ENCODE data around the gene DCDC2B.
A peak's percentile ranks its signal among the peaks of the same experiment; 100 is the strongest.

The DCDC2B gene

DNA sequence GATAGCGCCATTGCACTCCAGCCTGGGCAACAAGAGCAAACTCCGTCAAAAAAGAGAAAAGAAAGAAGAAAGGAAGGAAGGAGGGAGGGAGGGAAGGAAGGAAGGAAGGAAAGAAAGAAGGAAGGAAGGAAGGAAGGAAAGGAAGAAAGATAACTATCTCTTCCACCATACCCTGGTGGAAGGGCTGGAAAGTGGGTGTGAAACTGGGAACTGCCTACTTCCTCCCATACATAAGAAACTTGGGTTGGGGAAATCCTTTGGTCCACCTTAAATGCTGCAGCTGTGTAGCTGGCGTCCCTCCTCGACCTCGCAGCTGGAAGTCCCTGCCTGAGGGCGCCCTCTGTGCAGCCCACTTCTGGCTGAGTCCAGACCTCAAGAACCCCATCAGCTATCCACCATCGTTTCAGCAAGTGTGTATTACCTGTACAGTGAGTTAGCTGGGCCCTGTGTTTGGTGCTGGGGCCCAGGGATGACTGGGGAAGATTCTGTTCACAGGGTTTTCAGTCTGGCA lies 33.5 kb downstream of the DCDC2B start:
- 0 out of 3 replicates have a peak, but pooled peaks have one; percentile 23 for ATAC-seq (ENCODE audit: insufficient read depth, low read depth)
- Histone ChIP-seq H3K4me1 (ENCODE audit: insufficient read depth, low read length) (peaks cover 5% of the 10 kb centered on the region), H3K27me3 (ENCODE audit: insufficient read depth, low read length, poor library complexity) (no peaks in the 10 kb centered on the region), H3K9ac (ENCODE audit: low read depth, low read length) (no peak overlapping the region), H3K36me3 (ENCODE audit: insufficient read depth, low read length) (no peaks in the 10 kb centered on the region), H4K20me1 (ENCODE audit: insufficient read depth, low read length) (no peaks in the 10 kb centered on the region), H3K4me3 (ENCODE audit: low read depth in 1 of 2, low read length in 2 of 2) (no peak overlapping the region), H3K79me2 (ENCODE audit: insufficient read depth, low read length) (no peaks in the 10 kb centered on the region), H3K4me2 (ENCODE audit: insufficient read depth, low read length) (no peak overlapping the region), H3K27ac (ENCODE audit: low read length) (no peak overlapping the region), H3K9me3 (ENCODE audit: insufficient read depth, low read length, severe bottlenecking) (no peaks in the 10 kb centered on the region), H2AFZ (ENCODE audit: low read depth, low read length) (no peak overlapping the region)
- TF ChIP-seq EZH2 (IDR thresholded peaks at IDR 0.05; ENCODE audit: borderline replicate concordance, low read depth, low read length, severe bottlenecking): no peak
- TF ChIP-seq, protein P1, sequence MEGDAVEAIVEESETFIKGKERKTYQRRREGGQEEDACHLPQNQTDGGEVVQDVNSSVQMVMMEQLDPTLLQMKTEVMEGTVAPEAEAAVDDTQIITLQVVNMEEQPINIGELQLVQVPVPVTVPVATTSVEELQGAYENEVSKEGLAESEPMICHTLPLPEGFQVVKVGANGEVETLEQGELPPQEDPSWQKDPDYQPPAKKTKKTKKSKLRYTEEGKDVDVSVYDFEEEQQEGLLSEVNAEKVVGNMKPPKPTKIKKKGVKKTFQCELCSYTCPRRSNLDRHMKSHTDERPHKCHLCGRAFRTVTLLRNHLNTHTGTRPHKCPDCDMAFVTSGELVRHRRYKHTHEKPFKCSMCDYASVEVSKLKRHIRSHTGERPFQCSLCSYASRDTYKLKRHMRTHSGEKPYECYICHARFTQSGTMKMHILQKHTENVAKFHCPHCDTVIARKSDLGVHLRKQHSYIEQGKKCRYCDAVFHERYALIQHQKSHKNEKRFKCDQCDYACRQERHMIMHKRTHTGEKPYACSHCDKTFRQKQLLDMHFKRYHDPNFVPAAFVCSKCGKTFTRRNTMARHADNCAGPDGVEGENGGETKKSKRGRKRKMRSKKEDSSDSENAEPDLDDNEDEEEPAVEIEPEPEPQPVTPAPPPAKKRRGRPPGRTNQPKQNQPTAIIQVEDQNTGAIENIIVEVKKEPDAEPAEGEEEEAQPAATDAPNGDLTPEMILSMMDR (IDR thresholded peaks at IDR 0.05; ENCODE audit: borderline replicate concordance, extremely low read depth, low read length, poor library complexity, severe bottlenecking): no peak
- no peak for DNase-seq

DNA sequence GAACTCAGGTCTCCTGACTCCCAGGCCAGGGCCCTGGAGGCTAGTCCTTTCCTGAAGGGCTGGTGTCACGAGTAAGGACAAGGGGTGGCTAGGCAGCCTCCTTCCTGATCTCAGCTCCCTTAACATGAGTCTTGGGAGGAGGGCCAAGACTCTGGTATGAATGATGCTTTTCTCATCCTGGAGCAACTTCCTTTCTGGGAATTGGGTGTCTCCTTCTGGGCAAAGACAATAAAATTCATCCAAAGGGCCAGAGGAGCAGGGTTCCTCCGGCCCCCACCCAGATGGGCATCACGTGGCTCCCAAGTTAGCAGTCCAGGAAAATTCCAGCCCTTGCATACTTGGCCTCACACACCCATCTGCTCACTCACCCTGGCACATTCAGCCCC lies 38.0 kb downstream of the DCDC2B start, which contains the start of gene FAM167B:
FAM167B (plus strand) TSS at position 335 of the 386 bp plus-strand sequence. CDS start 200 bp downstream, outside the sequence.
- ATAC-seq (ENCODE audit: insufficient read depth, low read depth): no peak
- Histone ChIP-seq H3K4me3 (ENCODE audit: low read depth in 1 of 2, low read length in 2 of 2) (no peak within 1 kb of the TSS), H2AFZ (ENCODE audit: low read depth, low read length) (peak within 1 kb of the TSS; percentile 28; the same call in 1 of the 2 replicates)

DNA sequence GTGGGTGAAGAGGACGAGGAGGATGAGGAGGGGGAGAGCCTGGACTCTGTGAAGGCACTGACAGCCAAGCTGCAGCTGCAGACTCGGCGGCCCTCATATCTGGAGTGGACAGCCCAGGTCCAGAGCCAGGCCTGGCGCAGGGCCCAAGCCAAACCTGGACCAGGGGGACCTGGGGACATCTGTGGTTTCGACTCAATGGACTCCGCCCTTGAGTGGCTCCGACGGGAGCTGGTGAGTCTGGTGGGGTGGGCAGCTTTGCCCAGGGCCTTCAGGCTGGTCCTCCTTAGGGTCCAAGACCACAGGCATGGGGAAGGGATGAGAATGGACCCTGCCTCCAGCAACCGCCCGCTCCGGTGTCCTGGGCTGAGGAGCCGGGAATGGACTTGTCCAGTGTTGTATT lies 38.6 kb downstream of the DCDC2B start:
- Histone ChIP-seq H4K20me1 (ENCODE audit: insufficient read depth, low read length) (no peaks in the 10 kb centered on the region), H3K27me3 (ENCODE audit: insufficient read depth, low read length, poor library complexity) (no peaks in the 10 kb centered on the region), H2AFZ (ENCODE audit: low read depth, low read length) (peak overlapping the region; percentile 28; the same call in 1 of the 2 replicates), H3K9me3 (ENCODE audit: insufficient read depth, low read length, severe bottlenecking) (no peaks in the 10 kb centered on the region), H3K4me1 (ENCODE audit: insufficient read depth, low read length) (peaks cover 55% of the 10 kb centered on the region), H3K4me2 (ENCODE audit: insufficient read depth, low read length) (no peak overlapping the region), H3K36me3 (ENCODE audit: insufficient read depth, low read length) (no peaks in the 10 kb centered on the region; the same call in 1 of the 2 replicates), H3K4me3 (ENCODE audit: low read depth in 1 of 2, low read length in 2 of 2) (no peak overlapping the region), H3K9ac (ENCODE audit: low read depth, low read length) (peak overlapping the region; percentile 70; the same call in 1 of the 2 replicates), H3K27ac (ENCODE audit: low read length) (peak overlapping the region; percentile 98), H3K79me2 (ENCODE audit: insufficient read depth, low read length) (peaks cover 17% of the 10 kb centered on the region)
- ATAC-seq (ENCODE audit: insufficient read depth, low read depth): no peak
- TF ChIP-seq, protein P1 (IDR thresholded peaks at IDR 0.05; ENCODE audit: borderline replicate concordance, extremely low read depth, low read length, poor library complexity, severe bottlenecking): no peak
- no peak for TF ChIP-seq EZH2 (IDR thresholded peaks at IDR 0.05; ENCODE audit: borderline replicate concordance, low read depth, low read length, severe bottlenecking)
- DNase-seq: no peak

More for the DNA sequence above, 38.0 kb downstream of the DCDC2B start, which contains the start of gene FAM167B:
- H3K27ac ChIP-seq (ENCODE audit: low read length): peak within 1 kb of the TSS; percentile 98
- peaks cover 12% of the 10 kb centered on the region for H3K79me2 ChIP-seq (ENCODE audit: insufficient read depth, low read length)
- H3K27me3 ChIP-seq (ENCODE audit: insufficient read depth, low read length, poor library complexity): no peaks in the 10 kb centered on the region
- H3K36me3 ChIP-seq (ENCODE audit: insufficient read depth, low read length): no peaks in the 10 kb centered on the region; the same call in 1 of the 2 replicates
- H3K9ac ChIP-seq (ENCODE audit: low read depth, low read length): peak within 1 kb of the TSS; percentile 70; the same call in 1 of the 2 replicates
- TF ChIP-seq EZH2 (IDR thresholded peaks at IDR 0.05; ENCODE audit: borderline replicate concordance, low read depth, low read length, severe bottlenecking): no peak
- TF ChIP-seq, protein P1 (IDR thresholded peaks at IDR 0.05; ENCODE audit: borderline replicate concordance, extremely low read depth, low read length, poor library complexity, severe bottlenecking): no peak
- H3K4me2 ChIP-seq (ENCODE audit: insufficient read depth, low read length): peak within 1 kb of the TSS; percentile 41
- H4K20me1 ChIP-seq (ENCODE audit: insufficient read depth, low read length): no peaks in the 10 kb centered on the region
- no peaks in the 10 kb centered on the region for H3K9me3 ChIP-seq (ENCODE audit: insufficient read depth, low read length, severe bottlenecking)
- H3K4me1 ChIP-seq (ENCODE audit: insufficient read depth, low read length): peaks cover 50% of the 10 kb centered on the region
- DNase-seq: no peak

Data from DND-41 (cell line).